ENCODE measurements around the gene KBTBD4.

DNA sequence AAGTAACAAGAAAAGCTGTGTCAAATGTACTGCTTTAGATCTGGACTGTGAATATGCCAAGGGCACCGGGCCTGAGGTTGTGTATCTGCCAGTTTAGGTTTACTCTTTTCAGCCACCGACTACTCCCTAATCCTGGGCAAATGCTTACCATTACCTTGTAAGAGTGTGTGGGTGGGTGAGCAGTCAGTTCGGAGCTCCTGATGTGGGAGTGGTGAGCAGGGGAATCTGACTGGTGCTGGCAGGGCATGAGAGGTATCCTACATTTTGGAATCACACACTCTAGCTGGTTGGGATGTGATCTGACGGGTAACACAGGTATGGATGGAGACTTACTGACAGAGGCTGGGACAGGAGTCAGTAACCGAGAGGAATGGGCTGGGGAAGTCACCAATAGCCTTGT lies 5.1 kb upstream of the KBTBD4 start:
- TF ChIP-seq, protein P1, sequence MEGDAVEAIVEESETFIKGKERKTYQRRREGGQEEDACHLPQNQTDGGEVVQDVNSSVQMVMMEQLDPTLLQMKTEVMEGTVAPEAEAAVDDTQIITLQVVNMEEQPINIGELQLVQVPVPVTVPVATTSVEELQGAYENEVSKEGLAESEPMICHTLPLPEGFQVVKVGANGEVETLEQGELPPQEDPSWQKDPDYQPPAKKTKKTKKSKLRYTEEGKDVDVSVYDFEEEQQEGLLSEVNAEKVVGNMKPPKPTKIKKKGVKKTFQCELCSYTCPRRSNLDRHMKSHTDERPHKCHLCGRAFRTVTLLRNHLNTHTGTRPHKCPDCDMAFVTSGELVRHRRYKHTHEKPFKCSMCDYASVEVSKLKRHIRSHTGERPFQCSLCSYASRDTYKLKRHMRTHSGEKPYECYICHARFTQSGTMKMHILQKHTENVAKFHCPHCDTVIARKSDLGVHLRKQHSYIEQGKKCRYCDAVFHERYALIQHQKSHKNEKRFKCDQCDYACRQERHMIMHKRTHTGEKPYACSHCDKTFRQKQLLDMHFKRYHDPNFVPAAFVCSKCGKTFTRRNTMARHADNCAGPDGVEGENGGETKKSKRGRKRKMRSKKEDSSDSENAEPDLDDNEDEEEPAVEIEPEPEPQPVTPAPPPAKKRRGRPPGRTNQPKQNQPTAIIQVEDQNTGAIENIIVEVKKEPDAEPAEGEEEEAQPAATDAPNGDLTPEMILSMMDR (conservative IDR thresholded peaks at IDR 0.05 in 1 of 2, IDR thresholded peaks at IDR 0.05 in 1 of 2; ENCODE audit: low read depth in 1 of 2, low read length in 2 of 2): no peak
- no peak for TF ChIP-seq EZH2 (IDR thresholded peaks at IDR 0.05; ENCODE audit: low read length, missing control alignments)

Measured in fibroblast of lung (primary cell).